Osteoblast (primary cell): ENCODE results near the gene FOS. TPM values are rescaled to one million over a fixed set of nuclear protein-coding genes. Genes with fewer than 3 reads are reported as not detected.

Source experiments
- DNase-seq: peaks from one replicate; pipeline ENCODE4 v3.0.0; 2011; ENCODE audit warnings: low spot score, mixed read lengths; ENCODE audit not compliant: insufficient read length; ENCODE audit errors: missing footprints
- H2AFZ ChIP-seq: 2 replicates; pipeline ENCODE4 v1.6.0; 2011; ENCODE audit warnings: mild to moderate bottlenecking, low read length
- H3K27ac ChIP-seq: 2 replicates; pipeline ENCODE4 v1.5.1; 2011; ENCODE audit warnings: mild to moderate bottlenecking, low read depth, low read length, moderate library complexity
- H3K27me3 ChIP-seq: 2 replicates; pipeline ENCODE4 v1.6.0; 2012; ENCODE audit warnings: mild to moderate bottlenecking, control low read depth, inconsistent platforms, low read length, moderate library complexity; ENCODE audit not compliant: insufficient read depth
- H3K36me3 ChIP-seq: 2 replicates; pipeline ENCODE4 v1.5.1; 2011; ENCODE audit warnings: mild to moderate bottlenecking, low read length, control low read depth, moderate library complexity; ENCODE audit not compliant: insufficient read depth
- H3K4me1 ChIP-seq: 2 replicates; pipeline ENCODE4 v1.5.1; 2011; ENCODE audit warnings: mild to moderate bottlenecking, low read length, control low read depth, moderate library complexity; ENCODE audit not compliant: insufficient read depth
- H3K4me2 ChIP-seq: 2 replicates; pipeline ENCODE4 v1.6.0; 2011; ENCODE audit warnings: mild to moderate bottlenecking, low read length; ENCODE audit not compliant: insufficient read depth
- H3K4me3 ChIP-seq: fragments of 200-600 bp; sonication (generic); 3 replicates; pipeline ENCODE4 v1.5.1; 2012; ENCODE audit warnings: mild to moderate bottlenecking, low read length, inconsistent platforms; ENCODE audit not compliant: insufficient read depth
- H3K79me2 ChIP-seq: 2 replicates; pipeline ENCODE4 v1.6.0; 2012; ENCODE audit warnings: mild to moderate bottlenecking, low read length, control low read depth, inconsistent platforms; ENCODE audit not compliant: insufficient read depth
- H3K9me3 ChIP-seq: 2 replicates; pipeline ENCODE4 v1.5.1; 2011; ENCODE audit warnings: low read depth, low read length, control low read depth
- H4K20me1 ChIP-seq: 2 replicates; pipeline ENCODE4 v1.6.0; 2012; ENCODE audit warnings: mild to moderate bottlenecking, low read length, control low read depth; ENCODE audit not compliant: insufficient read depth
- total RNA-seq: library from RNA; depleted of rRNA; stranded (reverse); fragments of >200 nt; gene quantifications from 2 replicates; pipeline ENCODE4 v1.2.3, GENCODE V29; 2012
- TF ChIP-seq, protein P1 (sequence below): IDR thresholded peaks from 2 replicates; pipeline ENCODE4 v1.5.1; 2011; ENCODE audit warnings: mild to moderate bottlenecking, low read depth, low read length, moderate library complexity; ENCODE audit errors: extremely low read depth

FOS gene
- total RNA-seq, 1 donor: 42.3 TPM

DNA sequence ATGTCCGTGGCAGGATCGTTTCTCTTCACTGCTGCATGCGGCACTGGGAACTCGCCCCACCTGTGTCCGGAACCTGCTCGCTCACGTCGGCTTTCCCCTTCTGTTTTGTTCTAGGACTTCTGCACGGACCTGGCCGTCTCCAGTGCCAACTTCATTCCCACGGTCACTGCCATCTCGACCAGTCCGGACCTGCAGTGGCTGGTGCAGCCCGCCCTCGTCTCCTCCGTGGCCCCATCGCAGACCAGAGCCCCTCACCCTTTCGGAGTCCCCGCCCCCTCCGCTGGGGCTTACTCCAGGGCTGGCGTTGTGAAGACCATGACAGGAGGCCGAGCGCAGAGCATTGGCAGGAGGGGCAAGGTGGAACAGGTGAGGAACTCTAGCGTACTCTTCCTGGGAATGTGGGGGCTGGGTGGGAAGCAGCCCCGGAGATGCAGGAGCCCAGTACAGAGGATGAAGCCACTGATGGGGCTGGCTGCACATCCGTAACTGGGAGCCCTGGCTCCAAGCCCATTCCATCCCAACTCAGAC, 1.2 kb downstream of the FOS start:
- Histone ChIP-seq H3K4me1 (peaks cover 27% of the 10 kb centered on the region), H3K27ac (peak overlapping the region; percentile 99), H3K9me3 (no peaks in the 10 kb centered on the region), H4K20me1 (peaks cover 29% of the 10 kb centered on the region), H3K79me2 (peaks cover 26% of the 10 kb centered on the region), H3K27me3 (no peaks in the 10 kb centered on the region), H3K4me2 (peak overlapping the region; percentile 99), H3K36me3 (peaks cover 25% of the 10 kb centered on the region), H2AFZ (no peak overlapping the region), H3K4me3 (peak overlapping the region; percentile 95)
- DNase-seq: no peak
- TF ChIP-seq, protein P1, sequence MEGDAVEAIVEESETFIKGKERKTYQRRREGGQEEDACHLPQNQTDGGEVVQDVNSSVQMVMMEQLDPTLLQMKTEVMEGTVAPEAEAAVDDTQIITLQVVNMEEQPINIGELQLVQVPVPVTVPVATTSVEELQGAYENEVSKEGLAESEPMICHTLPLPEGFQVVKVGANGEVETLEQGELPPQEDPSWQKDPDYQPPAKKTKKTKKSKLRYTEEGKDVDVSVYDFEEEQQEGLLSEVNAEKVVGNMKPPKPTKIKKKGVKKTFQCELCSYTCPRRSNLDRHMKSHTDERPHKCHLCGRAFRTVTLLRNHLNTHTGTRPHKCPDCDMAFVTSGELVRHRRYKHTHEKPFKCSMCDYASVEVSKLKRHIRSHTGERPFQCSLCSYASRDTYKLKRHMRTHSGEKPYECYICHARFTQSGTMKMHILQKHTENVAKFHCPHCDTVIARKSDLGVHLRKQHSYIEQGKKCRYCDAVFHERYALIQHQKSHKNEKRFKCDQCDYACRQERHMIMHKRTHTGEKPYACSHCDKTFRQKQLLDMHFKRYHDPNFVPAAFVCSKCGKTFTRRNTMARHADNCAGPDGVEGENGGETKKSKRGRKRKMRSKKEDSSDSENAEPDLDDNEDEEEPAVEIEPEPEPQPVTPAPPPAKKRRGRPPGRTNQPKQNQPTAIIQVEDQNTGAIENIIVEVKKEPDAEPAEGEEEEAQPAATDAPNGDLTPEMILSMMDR: no peak

DNA sequence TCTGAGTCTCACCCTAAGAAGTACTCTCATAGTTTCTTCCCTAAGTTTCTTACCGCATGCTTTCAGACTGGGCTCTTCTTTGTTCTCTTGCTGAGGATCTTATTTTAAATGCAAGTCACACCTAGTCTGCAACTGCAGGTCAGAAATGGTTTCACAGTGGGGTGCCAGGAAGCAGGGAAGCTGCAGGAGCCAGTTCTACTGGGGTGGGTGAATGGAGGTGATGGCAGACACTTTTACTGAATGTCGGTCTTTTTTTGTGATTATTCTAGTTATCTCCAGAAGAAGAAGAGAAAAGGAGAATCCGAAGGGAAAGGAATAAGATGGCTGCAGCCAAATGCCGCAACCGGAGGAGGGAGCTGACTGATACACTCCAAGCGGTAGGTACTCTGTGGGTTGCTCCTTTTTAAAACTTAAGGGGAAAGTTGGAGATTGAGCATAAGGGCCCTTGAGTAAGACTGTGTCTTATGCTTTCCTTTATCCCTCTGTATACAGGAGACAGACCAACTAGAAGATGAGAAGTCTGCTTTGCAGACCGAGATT, 1.7 kb downstream of the FOS start:
- H3K4me1 ChIP-seq: peaks cover 25% of the 10 kb centered on the region
- no peak for DNase-seq

DNA sequence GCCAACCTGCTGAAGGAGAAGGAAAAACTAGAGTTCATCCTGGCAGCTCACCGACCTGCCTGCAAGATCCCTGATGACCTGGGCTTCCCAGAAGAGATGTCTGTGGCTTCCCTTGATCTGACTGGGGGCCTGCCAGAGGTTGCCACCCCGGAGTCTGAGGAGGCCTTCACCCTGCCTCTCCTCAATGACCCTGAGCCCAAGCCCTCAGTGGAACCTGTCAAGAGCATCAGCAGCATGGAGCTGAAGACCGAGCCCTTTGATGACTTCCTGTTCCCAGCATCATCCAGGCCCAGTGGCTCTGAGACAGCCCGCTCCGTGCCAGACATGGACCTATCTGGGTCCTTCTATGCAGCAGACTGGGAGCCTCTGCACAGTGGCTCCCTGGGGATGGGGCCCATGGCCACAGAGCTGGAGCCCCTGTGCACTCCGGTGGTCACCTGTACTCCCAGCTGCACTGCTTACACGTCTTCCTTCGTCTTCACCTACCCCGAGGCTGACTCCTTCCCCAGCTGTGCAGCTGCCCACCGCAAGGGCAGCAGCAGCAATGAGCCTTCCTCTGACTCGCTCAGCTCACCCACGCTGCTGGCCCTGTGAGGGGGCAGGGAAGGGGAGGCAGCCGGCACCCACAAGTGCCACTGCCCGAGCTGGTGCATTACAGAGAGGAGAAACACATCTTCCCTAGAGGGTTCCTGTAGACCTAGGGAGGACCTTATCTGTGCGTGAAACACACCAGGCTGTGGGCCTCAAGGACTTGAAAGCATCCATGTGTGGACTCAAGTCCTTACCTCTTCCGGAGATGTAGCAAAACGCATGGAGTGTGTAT, 2.4 kb downstream of the FOS start:
- TF ChIP-seq, protein P1: no peak
- Histone ChIP-seq H3K4me3 (peak overlapping the region; percentile 95), H3K9me3 (no peaks in the 10 kb centered on the region), H3K4me1 (peaks cover 25% of the 10 kb centered on the region), H2AFZ (no peak overlapping the region), H4K20me1 (peaks cover 29% of the 10 kb centered on the region), H3K79me2 (peaks cover 26% of the 10 kb centered on the region), H3K4me2 (peak overlapping the region; percentile 99), H3K27me3 (no peaks in the 10 kb centered on the region), H3K27ac (peak overlapping the region; percentile 3), H3K36me3 (peaks cover 25% of the 10 kb centered on the region)
- DNase-seq: no peak

More for the DNA sequence above, 1.7 kb downstream of the FOS start:
- TF ChIP-seq, protein P1: no peak
- Histone ChIP-seq H4K20me1 (peaks cover 29% of the 10 kb centered on the region), H3K36me3 (peaks cover 25% of the 10 kb centered on the region), H3K4me2 (peak overlapping the region; percentile 99), H3K4me3 (peak overlapping the region; percentile 95), H3K79me2 (peaks cover 26% of the 10 kb centered on the region), H3K9me3 (no peaks in the 10 kb centered on the region), H3K27me3 (no peaks in the 10 kb centered on the region), H2AFZ (no peak overlapping the region), H3K27ac (peak overlapping the region; percentile 99)

DNA sequence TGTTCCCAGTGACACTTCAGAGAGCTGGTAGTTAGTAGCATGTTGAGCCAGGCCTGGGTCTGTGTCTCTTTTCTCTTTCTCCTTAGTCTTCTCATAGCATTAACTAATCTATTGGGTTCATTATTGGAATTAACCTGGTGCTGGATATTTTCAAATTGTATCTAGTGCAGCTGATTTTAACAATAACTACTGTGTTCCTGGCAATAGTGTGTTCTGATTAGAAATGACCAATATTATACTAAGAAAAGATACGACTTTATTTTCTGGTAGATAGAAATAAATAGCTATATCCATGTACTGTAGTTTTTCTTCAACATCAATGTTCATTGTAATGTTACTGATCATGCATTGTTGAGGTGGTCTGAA, 3.0 kb downstream of the FOS start:
- H3K4me2 ChIP-seq: peak overlapping the region; percentile 99
- peaks cover 29% of the 10 kb centered on the region for H4K20me1 ChIP-seq
- H3K4me3 ChIP-seq: peak overlapping the region; percentile 95
- no peak overlapping the region for H2AFZ ChIP-seq
- H3K9me3 ChIP-seq: no peaks in the 10 kb centered on the region
- peaks cover 25% of the 10 kb centered on the region for H3K36me3 ChIP-seq
- no peak overlapping the region for H3K27ac ChIP-seq
- DNase-seq: no peak
- H3K4me1 ChIP-seq: peaks cover 21% of the 10 kb centered on the region
- TF ChIP-seq, protein P1: no peak
- H3K79me2 ChIP-seq: peaks cover 26% of the 10 kb centered on the region
- H3K27me3 ChIP-seq: no peaks in the 10 kb centered on the region
